Cardiac septum (tissue), 1 donor: ENCODE data around the gene KRT12. TPM values are rescaled to one million over a fixed set of nuclear protein-coding genes. Genes with fewer than 3 reads are reported as not detected.
"Not testable (repeated sequence)": the region's sequence is repeated elsewhere in the genome, so short reads cannot be mapped to it uniquely, and the experiment has no call there.

ENCODE experiments used
- DNase-seq: peaks from one replicate; pipeline ENCODE4 v3.0.0-alpha.2; 2020; ENCODE audit warnings: low spot score
- intact Hi-C: fragments of 100-400 bp; cut with DNase I; formaldehyde crosslinking; loops from one replicate; pipeline ENCODE4 v1.14.0; 2022
- total RNA-seq: library from RNA; stranded (reverse); fragmentation: NEBNext Ultra II Directional; extraction: Animal tissue kit (Norgen Biotek cat#: 25700); gene quantifications from one replicate; pipeline ENCODE4 v1.2.1, GENCODE V29; 2021
- donor health status: DM: no; HTN: no; CAD: no.

Gene KRT12
- total RNA-seq, 1 donor from 2014 or later: not detected

DNA sequence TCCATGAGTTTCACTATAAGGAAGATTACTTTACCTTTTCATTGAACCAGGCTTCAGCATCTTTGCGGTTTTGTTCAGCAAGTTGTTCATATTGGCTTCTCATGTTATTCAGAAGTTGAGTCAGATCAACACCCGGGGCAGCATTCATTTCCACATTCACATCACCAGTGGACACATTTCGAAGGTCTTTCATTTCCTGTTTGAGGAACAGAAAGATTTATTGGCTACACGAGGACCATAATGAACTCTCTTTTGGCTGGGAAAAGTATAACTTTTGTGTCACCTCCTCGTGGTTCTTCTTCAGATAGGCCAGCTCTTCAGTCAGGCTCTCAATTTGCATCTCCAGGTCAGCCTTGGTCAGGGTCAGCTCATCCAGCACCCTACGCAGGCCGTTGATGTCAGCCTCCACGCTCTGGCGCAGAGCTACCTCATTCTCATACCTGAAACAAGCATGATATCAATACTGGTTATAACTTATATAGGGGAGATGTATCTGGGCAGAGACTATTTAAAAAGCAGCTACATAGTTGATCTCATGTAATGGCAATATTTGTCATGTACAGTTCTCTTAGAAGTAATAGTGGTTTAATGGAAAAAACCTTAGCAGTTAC is 46.7 kb downstream of the KRT12 start:
- DNase-seq: no peak
- intact Hi-C loops: no loop called here

DNA sequence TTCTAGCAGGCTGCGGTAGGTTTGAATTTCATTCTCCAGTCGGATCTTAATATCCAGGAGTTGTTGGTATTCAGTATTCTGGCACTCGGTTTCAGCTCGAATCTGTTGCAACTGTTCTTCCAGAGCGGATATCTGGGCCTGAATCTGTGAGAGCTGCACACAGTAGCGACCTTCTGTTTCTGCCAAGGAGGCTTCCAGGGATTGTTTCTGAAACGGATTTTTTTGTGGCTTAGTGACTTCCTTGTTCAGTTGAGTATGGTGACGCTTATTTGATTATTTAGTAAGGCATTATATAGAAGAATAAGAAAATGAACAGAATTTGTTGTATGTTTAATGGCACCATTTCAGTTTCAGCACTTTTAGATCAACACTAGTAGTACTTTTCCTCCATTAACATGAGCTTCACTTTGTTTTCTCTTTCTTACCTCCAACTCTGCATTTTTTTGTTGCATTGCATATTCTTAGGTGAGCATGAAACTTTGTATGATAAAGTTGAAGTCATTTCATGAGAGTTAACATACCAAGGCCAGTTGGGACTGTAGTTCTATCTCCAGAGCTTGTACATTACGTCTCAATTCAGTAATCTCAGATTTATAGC is 47.4 kb downstream of the KRT12 start:
- intact Hi-C loops: no loop called here
- DNase-seq: no peak

DNA sequence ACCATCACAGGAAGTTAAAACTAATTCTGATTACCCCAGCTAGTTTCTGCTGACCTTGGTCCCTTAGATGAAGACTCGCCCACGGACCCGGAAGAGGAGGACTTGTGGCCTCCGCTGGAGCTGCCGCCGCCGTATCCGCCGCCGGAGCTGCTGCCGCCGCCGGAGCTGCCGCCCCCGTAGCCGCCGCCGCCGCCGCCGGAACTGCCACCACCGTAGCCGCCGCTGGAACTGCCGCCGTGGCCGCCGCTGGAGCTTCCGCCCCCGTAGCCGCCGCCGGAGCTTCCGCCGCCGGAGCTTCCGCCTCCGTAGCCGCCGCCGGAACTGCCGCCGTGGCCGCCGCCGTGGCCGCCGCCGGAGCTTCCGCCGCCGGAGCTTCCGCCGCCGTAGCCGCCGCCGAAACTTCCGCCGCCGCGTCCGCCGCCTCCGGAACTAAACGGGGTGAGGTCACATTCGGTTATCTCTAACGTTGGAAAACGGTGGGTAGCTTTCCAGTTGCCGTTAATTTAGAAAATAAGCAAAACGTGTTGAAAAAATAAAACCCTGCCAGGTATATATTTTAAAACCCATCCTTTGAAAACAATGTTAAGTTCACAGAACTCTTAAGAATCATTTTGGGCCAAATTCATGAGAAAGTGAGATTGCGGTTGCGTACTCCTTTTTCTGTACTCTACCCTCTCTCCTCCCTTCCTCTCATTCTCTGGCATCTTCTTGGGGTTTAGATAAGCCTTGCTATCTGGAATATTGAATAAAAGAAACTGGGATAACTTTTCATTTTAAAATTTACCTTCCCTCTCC is 48.1 kb downstream of the KRT12 start:
- DNase-seq: peak; percentile 89
- intact Hi-C loops: no loop called here

DNA sequence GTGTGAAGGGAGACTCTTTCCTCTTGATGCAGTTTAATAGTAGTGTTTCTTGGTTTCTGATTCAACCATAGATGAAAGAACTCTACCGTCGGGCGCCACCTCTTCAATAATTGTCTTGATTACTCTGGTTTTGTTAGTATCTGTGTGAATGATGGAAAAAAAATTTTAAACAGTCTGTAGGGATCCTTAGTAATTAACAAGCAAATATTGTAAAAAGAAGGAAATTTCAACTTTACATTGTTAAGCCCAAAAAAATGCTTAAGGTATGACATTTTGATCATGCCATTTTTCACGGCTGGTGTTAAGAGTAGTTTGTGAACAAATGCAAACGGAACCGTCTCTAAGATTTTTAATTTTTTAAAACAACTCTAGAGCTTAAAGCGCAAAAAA is 48.7 kb downstream of the KRT12 start:
- intact Hi-C loops: no loop called here
- DNase-seq: no peak

DNA sequence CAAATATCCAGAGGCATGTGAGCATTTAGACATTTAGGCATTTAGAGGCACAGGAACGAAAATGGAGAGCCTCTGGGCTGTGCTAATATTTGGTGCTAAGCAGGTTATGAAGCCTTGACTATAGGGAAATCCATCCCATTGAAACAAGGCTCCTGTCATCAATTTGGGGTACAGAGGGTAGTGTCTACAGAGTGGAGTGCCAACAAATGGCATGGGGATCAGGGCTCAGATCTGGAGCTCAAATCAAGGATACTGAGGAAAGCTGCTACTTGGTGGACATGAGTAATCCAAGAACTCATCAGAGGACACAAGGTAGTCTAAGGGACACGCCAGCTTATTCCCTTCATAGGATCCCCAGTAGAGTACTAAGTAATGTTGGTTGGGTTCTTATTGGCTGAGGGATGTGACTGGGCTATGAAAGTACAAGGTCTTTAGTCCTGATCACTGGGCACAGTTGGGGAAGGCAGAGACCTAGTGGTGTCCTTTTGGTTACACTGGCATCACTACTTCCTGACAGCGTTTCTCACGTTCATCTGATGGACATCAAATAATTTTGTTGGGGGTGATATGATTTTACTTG is 49.8 kb downstream of the KRT12 start:
- intact Hi-C loops: no loop called here

DNA sequence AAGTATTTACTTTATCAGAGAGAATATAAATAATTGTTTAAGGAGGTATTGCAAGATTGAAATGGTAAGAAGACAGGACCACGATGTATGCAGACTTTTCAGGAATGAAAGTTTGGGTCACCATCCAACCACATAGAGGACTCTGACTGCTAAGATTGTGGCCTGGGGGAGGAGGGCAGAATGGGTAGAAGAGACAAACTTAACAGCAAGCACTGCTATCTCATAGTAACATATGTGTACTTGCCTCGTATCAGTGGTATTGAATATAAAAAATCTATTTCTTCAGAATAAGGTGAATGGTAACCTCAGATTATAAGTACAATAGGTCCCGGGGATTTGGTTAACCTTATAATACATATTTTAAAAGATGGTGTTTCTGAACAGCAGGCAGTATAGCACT is 50.5 kb downstream of the KRT12 start:
- DNase-seq: no peak
- intact Hi-C loops: no loop called here

More for the DNA sequence above, 49.8 kb downstream of the KRT12 start:
- DNase-seq: no peak

DNA sequence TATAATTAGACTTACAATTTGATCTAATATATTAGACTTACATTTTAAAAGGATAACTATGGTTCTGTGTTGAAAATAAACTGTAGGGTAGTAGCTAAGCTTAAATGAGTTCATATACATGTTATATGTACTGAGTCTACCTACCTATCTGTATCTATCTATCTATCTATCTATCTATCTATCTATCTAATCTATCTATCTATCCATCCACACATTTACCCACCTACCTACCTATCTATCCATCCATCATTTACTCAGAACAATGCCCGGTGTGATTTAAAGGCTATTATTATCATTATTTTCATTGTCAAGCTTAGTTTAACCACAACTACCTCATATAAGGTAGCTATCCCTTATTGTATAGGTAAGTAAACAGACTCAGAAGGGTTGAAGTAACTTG is 51.6 kb downstream of the KRT12 start:
- intact Hi-C loops: no loop called here
- no peak for DNase-seq

DNA sequence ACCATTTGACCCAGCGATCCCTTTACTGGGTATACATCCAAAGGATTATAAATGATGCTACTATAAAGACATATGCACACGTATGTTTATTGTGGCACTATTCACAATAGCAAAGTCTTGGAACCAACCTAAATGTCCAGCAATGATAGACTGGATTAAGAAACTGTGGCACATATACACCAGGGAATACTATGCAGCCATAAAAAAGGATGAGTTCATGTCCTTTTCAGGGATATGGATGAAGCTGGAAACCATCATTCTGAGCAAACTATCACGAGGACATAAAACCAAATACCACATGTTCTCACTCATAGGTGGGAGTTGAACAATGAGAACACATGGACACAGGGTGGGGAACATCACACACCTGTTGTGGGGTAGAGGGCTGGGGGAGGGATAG is 52.4 kb downstream of the KRT12 start:
- intact Hi-C loops, DNase-seq: not testable (repeated sequence)

DNA sequence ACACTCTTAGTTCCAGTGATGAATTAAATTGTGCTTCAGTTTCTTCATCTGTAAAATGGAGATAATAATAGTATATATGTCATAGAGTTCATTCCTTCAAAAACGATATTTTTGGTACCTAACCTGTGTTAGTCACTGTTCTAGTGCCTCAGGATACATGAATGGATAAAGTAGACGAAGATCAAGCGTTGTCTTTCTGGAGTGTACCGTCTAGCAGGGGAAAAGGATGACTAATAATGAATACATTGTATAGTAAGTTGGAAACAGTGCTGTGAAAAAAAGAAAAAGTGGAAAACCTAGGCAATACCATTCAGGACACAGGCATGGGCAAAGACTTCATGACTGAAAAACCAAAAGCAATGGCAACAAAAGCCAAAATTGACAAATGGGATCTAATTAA is 53.2 kb downstream of the KRT12 start:
- intact Hi-C loops: no loop called here
- no peak for DNase-seq

DNA sequence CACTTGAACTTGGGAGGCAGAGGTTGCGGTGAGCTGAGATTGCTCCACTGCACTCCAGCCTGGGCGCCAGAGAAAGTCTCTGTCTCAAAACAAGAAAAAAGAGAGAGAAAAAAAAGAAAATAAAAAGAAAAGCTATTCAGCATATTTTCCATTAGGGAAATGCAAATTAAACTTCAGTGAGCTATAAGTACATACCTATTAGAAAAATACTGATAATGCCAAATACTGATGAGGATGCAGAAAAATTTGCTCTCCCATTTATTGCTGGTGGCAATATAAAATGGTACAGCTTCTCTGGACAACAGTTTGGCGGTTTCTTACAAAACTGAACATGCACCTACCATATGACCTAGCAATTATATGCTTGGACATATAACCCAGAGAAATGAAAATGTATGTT is 54.4 kb downstream of the KRT12 start:
- intact Hi-C loops: no loop called here
- DNase-seq: no peak

Other genes with a start within 250 kb of the KRT12 start
- gene SMARCE1, start 219.4 kb downstream of the KRT12 start, total RNA-seq: 77.7 TPM
- gene KRT222, start 202.0 kb downstream of the KRT12 start, total RNA-seq: not detected
- gene KRT24, start 163.5 kb downstream of the KRT12 start, total RNA-seq: not detected
- gene KRT25, start 111.9 kb downstream of the KRT12 start, total RNA-seq: not detected
- not detected for gene KRT26, start 95.0 kb downstream of the KRT12 start, total RNA-seq
- gene KRT27, start 84.7 kb downstream of the KRT12 start, total RNA-seq: not detected
- gene KRT28, start 67.3 kb downstream of the KRT12 start, total RNA-seq: not detected
- 45.2 TPM for gene KRT10, start 44.6 kb downstream of the KRT12 start, total RNA-seq
- not detected for gene KRT20, start 18.0 kb upstream of the KRT12 start, total RNA-seq
- gene KRT23, start 70.4 kb upstream of the KRT12 start, total RNA-seq: 0.13 TPM
- not detected for gene KRT39, start 99.7 kb upstream of the KRT12 start, total RNA-seq
- not detected for gene KRT40, start 117.1 kb upstream of the KRT12 start, total RNA-seq
- not detected for gene KRTAP3-3, start 126.9 kb upstream of the KRT12 start, total RNA-seq
- not detected for gene KRTAP3-2, start 132.7 kb upstream of the KRT12 start, total RNA-seq
- not detected for gene KRTAP3-1, start 141.9 kb upstream of the KRT12 start, total RNA-seq
- not detected for gene KRTAP1-5, start 160.0 kb upstream of the KRT12 start, total RNA-seq
- not detected for gene KRTAP1-4, start 163.0 kb upstream of the KRT12 start, total RNA-seq
- not detected for gene KRTAP1-3, start 167.7 kb upstream of the KRT12 start, total RNA-seq
- gene KRTAP1-1, start 174.2 kb upstream of the KRT12 start, total RNA-seq: not detected
- gene KRTAP2-1, start 180.1 kb upstream of the KRT12 start, total RNA-seq: not detected
- not detected for gene KRTAP2-2, start 188.0 kb upstream of the KRT12 start, total RNA-seq
- not detected for gene KRTAP2-3, start 192.9 kb upstream of the KRT12 start, total RNA-seq
- gene KRTAP2-4, start 198.7 kb upstream of the KRT12 start, total RNA-seq: not detected
- not detected for gene KRTAP4-7, start 216.9 kb upstream of the KRT12 start, total RNA-seq
- gene KRTAP4-8, start 230.9 kb upstream of the KRT12 start, total RNA-seq: not detected
- gene KRTAP4-16, start 235.0 kb upstream of the KRT12 start, total RNA-seq: not detected
- gene KRTAP4-9, start 238.2 kb upstream of the KRT12 start, total RNA-seq: not detected